ENCODE results near the gene FBXL12.
"Not testable (repeated sequence)": the region's sequence is repeated elsewhere in the genome, so short reads cannot be mapped to it uniquely, and the experiment has no call there.

GRCh38 chr19:9788604-9789003 lies 30.3 kb downstream of the FBXL12 start:
- TF ChIP-seq CTCF (IDR thresholded peaks at IDR 0.05 in 2 of 3, conservative IDR thresholded peaks at IDR 0.05 in 1 of 3; ENCODE audit: borderline replicate concordance in 1 of 3, insufficient read depth in 1 of 3, low read depth in 2 of 3, low read length in 2 of 3); POLR2AphosphoS5 (IDR thresholded peaks at IDR 0.05; ENCODE audit: low read depth, low read length); RAD21 (IDR thresholded peaks at IDR 0.05; ENCODE audit: low read depth); REST (IDR thresholded peaks at IDR 0.05; ENCODE audit: low read depth); ZNF274 (IDR thresholded peaks at IDR 0.05; ENCODE audit: low read depth, low read length); MAX (IDR thresholded peaks at IDR 0.05); EZH2 (IDR thresholded peaks at IDR 0.05); EGR1 (IDR thresholded peaks at IDR 0.05; ENCODE audit: low read depth); JUND (IDR thresholded peaks at IDR 0.05); YY1 (IDR thresholded peaks at IDR 0.05; ENCODE audit: extremely low read depth, insufficient replicate concordance, low read depth, low read length); SIN3A (IDR thresholded peaks at IDR 0.05; ENCODE audit: low read depth); ATF3 (IDR thresholded peaks at IDR 0.05); CBX3 (IDR thresholded peaks at IDR 0.05; ENCODE audit: low read depth); FOSL1 (IDR thresholded peaks at IDR 0.05; ENCODE audit: low read depth): not testable (repeated sequence)

Measured in HCT116 (cell line).